Brain pericyte (primary cell): ENCODE results near the gene NKX1-1.
"Not testable (repeated sequence)": the region's sequence is repeated elsewhere in the genome, so short reads cannot be mapped to it uniquely, and the experiment has no call there.

Source experiments
- DNase-seq: peaks from one replicate; pipeline ENCODE4 v3.0.0-alpha.2; 2012; ENCODE audit warnings: low read depth, low spot score

Gene NKX1-1

DNA sequence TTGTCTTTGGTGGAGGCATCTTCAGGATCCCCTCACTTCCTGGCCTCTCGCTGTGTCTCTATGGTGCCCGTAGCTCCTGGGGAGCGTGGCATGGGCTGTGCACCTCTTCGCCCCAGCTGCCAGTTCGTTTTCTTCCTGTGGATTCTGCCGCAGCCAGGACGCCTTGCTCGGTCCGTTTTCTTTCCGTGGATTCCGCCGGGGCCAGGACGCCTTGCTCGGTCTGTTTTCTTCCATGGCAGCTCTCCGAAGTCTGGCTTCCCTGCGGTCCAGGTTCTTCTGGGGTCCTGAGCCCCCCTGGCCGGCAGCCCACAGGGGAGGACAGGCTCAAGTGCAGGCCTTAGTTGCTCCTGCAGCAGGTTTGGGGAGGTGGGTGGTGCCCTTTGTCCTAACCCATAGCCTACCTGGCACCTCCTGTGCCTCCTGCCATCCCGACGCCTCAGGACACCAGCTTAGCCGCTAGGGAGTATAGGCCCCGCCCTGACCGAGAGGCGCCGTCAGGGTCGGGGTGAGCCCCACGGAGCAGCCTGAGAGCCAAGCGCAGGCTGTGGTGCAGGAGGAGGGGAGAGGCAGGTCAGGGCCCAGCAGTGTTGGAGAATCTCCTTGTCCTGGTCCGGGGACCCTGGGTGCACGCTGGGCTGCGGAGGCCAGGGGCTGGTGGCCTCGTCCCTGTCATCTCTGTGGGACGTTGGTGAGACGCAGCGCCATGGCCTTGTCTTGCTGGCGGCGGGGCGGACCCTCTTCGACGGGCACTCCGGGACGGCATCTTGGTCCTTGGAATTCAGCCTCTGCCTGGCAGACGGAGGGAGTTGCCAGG, 32.1 kb downstream of the NKX1-1 start:
- DNase-seq = no peak

DNA sequence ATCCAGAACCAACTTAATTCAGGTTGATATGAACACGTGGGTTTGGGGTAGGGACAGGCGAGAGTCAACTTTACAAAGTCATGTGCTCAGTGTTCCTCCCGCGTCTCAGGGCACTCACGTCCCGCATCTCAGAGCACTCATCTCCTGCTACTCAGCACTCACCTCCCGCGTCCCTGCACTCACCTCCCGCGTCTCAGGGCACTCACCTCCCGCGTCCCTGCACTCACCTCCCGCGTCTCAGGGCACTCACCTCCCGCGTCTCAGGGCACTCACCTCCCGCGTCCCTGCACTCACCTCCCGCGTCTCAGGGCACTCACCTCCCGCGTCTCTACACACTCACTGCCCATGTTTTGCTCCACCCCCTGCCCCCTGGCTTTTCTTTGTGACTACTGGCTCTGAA, 33.7 kb downstream of the NKX1-1 start:
- not testable (repeated sequence) for DNase-seq

DNA sequence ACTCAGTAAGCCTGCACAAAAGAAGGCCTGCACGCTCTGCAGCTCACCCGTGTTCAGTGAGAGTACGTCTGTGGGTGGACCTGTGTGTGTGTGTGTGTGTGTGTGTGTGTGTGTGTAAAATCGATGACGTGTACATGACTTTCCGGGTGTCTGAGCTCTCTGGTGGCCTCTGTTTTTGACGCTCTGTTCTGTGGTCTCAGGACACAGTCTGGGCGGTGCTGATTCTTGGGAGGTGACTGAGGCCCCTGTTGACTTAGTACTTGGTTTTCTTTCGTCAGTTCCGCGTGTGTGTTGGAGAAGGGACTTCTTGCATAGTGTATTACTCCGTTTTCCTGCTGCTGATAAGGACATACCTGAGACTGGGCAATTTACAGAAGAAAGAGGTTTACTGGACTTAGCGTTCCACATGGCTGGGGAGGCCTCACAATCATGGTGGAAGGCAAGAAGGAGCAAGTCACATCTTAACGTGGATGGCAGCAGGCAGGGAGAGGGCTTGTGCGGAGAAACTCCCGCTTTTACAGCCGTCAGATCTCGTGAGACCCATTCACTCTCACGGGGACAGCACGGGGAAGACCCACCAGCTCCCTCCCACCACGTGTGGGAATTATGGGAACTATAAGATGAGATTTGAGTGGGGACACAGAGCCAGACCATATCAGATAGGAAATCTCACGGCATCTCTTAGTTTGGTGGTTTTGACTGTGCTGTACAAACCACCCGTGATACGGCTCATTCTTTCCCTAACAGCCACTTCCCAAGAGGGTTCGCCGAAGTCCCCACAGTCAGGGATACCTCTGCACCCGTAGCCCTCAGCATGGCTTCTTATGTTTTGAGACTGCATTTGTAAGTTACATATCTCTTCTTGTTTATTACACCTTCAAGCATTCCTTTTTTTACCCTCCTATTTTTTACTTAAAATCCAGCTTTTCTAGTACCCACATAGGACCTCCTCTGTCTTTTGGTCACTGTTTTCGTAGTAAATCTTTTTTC, 34.8 kb downstream of the NKX1-1 start:
- DNase-seq = no peak

DNA sequence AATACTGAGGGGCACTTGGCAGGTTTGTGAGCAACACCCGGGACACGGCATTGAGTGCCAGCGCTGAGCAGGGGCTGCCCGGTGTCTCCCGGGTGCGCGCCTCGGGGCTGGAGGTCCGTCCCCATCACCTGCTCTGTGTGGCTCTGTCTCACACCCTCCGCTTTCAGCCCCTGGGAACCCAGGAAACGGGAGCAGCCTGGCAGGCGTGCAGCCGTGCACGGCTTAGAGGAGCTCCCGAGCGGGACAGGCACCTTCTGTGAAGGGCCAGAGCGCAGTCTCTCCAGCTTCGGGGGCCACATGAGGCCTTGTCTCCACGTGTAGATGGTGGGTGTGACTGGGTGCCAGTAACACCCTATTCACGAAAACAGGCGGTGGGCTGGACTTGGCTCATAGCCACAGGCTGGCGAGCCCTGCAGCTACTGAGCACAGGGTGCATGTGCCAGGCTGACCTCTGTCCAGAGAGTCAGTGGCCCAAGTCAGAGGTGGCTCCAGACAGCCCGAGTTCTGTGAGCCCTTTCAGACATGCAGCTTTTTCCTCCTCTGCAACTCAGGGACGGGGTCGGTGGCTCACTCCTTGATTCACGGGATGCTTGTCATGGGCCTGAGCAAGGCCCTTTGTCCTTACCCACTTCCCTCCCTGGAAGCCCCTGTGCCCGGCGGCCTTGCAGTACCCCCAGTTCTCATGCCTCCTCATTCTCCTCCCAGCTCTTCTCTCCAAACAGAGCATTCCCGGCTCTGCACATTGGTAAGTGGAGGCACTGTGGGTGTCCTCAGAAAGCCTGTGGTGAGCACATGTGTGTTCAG, 35.7 kb downstream of the NKX1-1 start:
- no peak for DNase-seq

DNA sequence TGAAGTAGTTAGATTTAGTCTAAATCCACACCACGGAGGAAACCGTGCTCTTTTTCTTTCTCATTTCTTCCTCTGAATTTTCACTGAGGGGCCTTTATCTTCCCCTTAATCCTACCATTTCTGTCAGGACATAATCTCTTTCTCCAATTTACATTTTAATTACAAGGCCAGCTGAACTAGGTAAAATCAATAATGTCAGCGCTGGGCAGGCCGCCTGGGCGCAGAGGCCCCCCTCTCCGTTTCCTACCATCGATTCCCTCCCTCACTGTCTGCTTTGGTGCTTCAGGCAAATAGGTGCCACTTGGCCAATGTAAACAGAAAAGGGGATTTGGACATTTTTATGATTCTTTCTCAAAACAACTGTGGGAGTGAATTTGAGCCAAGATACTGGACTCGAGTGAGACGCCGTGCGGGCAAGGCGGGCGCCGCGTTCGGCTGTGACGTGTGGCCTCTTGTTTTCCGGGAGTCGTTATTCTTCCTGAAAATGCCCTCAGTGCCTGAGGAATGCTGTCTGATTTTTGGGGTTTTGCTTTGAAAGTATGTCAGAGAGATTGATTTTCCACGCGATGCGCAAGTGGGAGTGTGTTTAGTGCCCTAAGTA, 36.7 kb downstream of the NKX1-1 start:
- no peak for DNase-seq

DNA sequence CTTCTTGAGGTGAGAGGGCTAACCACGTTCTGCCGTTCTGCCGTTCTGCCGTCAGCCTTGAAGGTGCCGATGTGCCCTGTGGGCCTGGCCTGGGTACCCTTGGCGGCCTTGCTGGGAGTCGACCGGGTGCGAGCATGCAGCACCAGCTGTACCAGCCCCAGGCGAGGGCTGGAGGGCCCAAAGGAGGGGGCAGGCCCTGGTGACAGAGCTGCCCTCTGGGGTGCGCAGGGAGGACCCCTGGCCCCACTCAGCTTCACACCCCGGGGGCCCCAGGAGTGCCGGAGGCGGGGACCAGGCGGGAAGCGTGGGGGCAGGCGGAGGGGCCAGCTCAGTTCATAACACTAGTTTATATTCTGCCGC, 37.2 kb downstream of the NKX1-1 start:
- DNase-seq = no peak

DNA sequence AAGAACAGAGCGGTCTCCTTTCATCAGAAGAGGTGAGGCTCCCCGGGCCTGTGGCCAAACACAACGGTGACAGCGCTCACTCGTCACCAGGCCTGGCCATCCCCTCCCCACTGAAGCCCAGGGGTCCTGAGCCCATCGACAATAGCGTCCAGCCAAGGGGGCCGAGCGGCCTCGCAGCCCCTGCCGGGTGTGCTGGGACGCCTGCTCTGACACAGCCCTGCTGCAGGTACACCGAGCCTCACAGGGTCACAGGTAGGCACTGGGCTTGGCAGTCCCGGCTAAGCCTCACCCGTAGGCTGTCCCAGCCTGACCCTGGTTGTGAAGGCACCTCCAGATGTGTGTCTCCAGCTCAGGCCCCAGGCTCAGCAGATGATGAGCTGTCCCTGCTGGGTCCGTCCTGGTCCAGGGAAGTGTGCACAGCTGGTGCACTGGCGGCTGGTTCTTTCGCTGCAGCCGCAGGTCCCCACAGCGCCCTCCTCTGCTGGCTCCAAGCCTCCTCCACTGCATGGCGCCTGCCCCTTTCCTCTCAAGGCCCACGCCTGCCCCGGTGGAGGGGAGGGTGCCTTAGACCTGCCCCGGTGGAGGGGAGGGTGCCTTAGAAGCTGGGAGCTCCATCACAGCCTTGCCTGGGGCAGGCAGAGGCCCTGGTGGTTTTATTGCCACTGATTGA, 37.7 kb downstream of the NKX1-1 start:
- DNase-seq = no peak

DNA sequence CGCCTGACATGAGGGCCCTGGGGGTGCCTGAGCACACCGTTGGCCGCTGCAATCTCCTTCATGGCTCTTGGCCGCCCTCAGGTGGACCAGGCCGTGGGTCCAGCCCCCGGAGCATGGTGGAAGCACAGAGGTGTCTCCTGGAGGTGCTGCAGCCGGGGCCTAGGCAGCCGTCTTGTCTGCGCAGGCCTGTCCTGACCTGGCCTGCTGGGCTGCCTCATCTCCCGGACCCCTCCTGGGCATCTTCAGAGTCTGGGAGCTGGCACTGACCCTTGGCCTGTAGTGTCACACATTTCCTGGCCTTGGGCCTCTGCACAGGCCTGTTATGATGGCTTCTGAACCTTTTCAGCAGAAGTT, 38.3 kb downstream of the NKX1-1 start:
- DNase-seq = no peak

DNA sequence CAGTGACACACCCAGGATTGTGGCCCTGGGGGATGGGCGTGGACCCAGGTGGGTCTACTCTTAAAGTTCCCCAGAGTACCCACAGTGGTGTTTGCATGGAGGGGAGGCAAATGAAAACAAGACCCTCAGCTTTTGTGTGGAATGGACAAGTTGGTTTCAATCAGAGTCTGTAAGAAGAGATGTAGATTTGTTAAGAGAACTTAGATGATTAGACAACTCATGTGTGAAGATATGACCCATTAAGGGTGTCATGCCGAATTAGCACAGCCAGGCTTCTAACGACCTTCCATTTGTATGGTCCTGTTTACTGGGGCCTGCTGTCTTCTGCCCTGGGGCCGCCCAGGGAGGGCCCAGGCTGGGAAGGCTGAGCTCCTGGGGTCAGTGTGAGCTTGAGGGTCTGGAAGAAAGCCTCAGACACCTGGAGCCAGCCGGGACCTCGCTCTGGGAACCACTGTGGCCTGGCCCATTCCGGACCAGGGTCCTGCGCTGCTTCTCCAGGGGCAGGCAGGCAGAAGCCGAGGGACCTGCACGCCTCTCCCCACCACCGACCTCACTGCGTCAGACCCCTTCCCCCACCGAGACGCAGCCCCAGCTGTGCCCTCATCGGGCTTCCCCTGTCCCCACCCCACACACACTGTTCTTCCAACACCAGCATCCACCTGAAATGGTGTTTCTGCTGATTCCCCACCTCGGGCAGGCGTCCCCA, 38.9 kb downstream of the NKX1-1 start:
- DNase-seq = no peak

DNA sequence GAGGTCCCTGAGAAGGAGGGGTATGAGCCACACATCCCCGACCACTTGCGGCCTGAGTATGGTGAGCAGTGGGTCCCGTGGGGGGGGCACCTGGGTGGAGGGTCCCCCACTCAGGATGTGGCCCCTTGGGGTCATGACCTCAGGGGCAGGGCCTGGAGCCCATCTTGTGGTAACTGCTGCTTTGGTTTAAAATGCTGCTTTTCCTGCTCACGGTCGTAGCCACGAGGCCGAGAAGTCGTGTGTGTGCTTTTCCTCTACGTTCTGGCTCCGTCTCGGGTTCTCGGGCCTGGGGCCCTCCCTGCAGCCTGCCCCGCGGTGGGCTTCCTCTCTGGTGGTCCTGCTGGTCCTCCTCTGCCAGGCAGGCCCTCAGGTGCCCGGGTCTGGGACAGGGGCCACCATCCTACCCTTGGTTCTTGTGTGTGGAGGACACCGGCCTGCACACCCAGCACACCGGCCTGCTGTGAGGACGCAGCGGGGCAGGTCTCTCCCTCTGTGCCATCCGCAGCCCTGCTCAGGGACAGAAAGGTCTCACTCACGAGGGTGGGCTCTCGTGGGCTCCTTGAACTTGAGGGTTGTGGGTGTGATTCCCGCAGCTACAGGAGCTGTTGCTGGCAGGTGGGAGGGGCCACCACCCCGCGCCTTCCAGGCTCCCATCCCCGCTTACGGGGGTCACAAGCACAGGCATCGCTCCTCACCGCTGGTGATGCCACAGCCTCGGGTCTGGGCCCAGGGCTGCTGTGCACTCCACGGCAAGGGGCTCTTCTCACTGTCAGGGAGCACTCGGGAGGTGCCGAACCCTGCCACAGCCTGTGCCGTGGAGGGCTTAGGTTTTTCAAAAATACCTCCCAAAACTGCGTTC, 39.6 kb downstream of the NKX1-1 start:
- DNase-seq = no peak

DNA sequence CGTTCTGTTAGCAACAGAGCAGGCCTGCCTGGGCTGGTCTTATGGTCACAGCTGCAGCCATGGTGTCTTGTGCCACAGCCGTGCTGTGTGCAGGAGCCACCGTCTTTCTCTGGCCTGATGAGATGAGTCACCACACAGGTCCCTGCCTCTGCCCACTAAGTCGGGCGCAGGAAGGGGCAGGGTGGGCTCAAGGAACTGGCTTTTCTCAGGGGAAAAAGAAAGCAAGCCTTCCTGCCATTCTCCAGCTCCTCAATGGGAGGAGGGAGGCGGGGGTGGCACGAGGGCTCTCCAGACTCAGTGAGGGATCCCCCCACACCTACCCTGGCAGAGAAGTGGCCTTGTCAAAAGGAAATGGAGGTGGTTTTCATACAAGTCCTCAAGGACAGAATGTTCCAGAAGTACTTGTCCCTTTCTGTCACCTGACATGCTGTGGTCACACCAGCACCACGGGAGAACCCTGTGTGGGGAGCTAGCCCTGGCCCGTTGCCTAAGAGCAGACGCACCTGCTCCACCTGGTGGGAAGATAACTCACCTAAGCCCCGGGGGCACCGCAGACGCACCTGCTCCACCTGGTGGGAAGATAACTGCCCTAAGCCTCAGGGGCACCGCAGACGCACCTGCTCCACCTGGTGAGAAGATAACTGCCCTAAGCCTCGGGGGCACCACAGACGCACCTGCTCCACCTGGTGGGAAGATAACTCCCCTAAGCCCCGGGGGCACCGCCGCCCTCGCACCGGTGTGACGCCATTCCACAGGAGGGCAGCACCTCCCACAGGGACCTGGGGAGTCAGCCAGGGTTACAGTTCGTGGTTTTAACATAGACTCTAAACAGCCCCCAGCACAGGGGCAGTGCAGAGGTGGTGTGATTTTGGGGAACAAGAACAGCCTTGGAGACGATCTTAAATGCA, 40.7 kb downstream of the NKX1-1 start:
- DNase-seq = no peak

DNA sequence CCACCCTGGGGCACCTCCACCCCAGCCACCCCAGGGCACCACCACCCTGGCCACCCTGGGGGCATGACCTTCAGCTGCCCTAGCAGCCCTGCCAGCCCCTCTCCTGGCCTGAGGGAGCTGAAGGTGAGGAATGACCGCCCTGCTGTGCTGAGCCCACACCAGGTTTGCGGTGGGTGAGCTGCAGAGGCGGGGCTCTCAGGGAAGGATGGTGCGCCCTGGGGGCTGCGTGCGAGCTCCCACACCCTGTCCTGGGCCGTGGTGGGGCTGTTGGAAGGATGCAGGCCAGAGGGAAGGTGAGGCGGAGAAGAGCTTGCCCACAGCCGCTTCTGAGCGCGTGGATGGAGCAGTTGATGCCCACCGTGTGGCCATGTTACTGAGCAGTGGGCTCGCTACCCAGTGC, 41.5 kb downstream of the NKX1-1 start:
- no peak for DNase-seq

DNA sequence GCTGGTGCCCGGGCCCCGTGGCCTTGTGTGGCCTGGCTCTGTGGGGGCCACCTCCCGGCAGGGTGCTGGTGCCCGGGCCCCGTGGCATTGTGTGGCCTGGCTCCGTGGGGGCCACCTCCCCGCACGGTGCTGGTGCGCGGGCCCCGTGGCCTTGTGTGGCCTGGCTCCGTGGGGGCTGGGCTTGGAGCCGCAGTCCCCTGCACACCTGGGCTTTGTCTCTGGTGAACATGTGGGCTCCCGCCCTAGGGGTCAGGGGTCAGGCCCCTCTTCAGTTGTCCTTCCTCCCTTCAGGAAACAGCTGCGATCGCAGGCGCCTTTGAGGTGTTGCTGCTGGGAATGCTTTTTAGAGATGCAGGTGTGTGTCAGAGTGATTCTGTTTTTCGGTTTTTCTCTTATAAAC, 42.0 kb downstream of the NKX1-1 start:
- no peak for DNase-seq

DNA sequence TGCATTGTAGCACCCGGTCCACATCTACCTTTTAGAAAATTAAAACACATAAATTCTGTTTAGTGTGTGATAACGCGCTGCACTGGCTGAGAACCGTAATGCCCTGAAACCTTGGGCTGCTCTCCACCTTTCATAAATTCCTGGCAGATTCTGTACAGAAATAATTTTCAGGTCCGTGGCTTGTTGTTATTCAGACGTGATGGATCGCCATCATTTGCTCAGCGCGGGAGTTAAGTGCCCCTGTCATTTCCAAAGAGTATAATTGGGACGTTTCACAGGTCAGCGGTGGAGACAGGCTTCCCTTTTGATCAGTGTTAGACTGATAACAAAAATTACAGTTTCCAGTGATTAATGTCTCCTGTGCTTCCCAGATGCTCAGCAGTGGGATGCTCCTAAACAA, 42.7 kb downstream of the NKX1-1 start:
- DNase-seq = no peak

DNA sequence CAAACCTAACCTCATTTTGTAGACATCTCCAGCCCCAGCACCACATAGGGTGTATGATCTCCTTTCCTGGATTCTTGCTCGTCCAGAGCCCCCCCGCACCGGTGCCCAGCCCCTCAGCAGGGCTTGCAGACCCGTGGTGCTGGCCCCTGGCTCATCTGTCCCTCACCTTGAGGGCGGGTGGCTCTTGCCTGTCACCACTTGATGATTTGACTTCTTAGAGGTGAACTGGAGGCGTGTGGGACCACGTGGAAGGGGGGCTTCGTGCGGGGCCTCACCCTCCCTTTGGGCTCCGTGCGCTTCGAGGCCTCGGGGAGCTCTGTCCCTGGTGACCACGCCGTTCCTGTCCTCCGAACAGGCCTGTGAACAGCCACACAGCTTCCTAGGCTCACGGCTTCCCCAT, 43.7 kb downstream of the NKX1-1 start:
- DNase-seq = no peak

DNA sequence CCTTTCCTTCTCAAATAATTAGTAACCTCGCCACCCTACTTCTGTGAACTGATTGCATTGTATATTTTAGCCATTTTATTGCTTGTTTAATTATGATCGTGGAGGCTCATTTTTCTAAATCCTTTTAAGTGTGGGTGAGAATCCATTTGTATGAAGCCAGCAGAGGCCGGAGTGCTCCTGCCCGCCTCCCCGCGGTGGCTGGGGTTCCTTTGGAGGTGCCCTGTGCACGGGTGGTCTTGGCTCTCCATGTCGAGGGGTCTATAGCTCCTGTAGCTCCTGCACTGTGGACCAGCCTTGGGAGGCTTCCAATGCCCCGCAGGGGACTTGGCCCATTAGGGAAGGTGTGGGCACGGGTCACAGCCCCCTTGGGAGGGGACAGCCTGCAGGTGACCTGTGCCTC, 44.2 kb downstream of the NKX1-1 start:
- no peak for DNase-seq

DNA sequence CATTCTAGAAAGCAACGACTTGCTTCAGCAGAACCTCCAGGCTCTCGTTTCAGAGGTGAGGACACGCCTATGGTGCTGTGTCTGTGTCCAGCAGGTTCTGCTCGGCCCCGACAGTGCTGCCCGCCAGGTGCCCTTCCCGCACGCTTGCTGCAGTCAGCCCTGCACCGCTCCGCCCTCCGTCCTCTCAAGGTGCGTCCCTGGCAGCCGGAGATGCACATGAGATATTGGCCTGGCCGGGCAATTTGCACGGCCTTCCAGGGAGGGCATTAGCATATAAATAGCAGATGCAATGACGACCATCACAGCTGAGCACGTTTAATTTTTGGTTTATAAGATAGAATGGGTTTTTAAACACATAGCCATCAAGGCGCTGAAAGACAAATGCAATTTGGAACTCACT, 44.8 kb downstream of the NKX1-1 start:
- DNase-seq = no peak
